ENCODE measurements around the gene ARL8B.

GRCh38 chr3:5123937-5124336 is 1.8 kb downstream of the ARL8B start:
- TF ChIP-seq CTCF (conservative IDR thresholded peaks at IDR 0.05; ENCODE audit: low read depth, low read length) (no peak), EZH2phosphoT487 (IDR thresholded peaks at IDR 0.05; ENCODE audit: borderline replicate concordance, low read length) (no peak), EZH2 (IDR thresholded peaks at IDR 0.05; ENCODE audit: low read length, unreplicated experiment) (no peak)

Measured in PC-3 (cell line).